ENCODE measurements around the gene PDCD1.

GRCh38 chr2:241842620-241843211 is 16.0 kb downstream of the PDCD1 start:
- TF ChIP-seq, protein P1, sequence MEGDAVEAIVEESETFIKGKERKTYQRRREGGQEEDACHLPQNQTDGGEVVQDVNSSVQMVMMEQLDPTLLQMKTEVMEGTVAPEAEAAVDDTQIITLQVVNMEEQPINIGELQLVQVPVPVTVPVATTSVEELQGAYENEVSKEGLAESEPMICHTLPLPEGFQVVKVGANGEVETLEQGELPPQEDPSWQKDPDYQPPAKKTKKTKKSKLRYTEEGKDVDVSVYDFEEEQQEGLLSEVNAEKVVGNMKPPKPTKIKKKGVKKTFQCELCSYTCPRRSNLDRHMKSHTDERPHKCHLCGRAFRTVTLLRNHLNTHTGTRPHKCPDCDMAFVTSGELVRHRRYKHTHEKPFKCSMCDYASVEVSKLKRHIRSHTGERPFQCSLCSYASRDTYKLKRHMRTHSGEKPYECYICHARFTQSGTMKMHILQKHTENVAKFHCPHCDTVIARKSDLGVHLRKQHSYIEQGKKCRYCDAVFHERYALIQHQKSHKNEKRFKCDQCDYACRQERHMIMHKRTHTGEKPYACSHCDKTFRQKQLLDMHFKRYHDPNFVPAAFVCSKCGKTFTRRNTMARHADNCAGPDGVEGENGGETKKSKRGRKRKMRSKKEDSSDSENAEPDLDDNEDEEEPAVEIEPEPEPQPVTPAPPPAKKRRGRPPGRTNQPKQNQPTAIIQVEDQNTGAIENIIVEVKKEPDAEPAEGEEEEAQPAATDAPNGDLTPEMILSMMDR (IDR thresholded peaks at IDR 0.05; ENCODE audit: poor library complexity), result no peak
- TF ChIP-seq EZH2 (IDR thresholded peaks at IDR 0.05; ENCODE audit: borderline replicate concordance) (no peak), EZH2phosphoT487 (IDR thresholded peaks at IDR 0.05; ENCODE audit: low read depth, severe bottlenecking, unreplicated experiment) (no peak)
